GM12878 (cell line): ENCODE results near the gene CCSER2. TPM values are rescaled to one million over a fixed set of nuclear protein-coding genes. Genes with fewer than 3 reads are reported as not detected.

ENCODE experiments used
- ATAC-seq: fragments of 200-7000 bp; cut with Tn5 transposase; 3 replicates; pipeline ENCODE4 v1.9.1; 2020; ENCODE audit warnings: mild to moderate bottlenecking, moderate library complexity
- BruUV-seq: library from RNA; stranded (reverse); fragments of 400-500 nt; replicated peaks from 2 replicates; lab custom pipeline; 2021; lab: Mats Ljungman, UMichigan
- CTCF ChIA-PET: fragments of 300-600 bp; sonication (Branson Sonifier 250); formaldehyde crosslinking; extraction: SDS; loops from one replicate; lab custom pipeline; 2021; ENCODE audit warnings: inconsistent platforms; lab: Yijun Ruan, JAX
- POLR2A ChIA-PET: fragments of 350-600 bp; formaldehyde crosslinking; extraction: SDS; loops from one replicate; lab custom pipeline; 2021; ENCODE audit warnings: inconsistent platforms; lab: Charles Lee
- RAD21 ChIA-PET: fragments of 300-600 bp; sonication (Branson Sonifier 250); formaldehyde crosslinking; loops from one replicate; lab custom pipeline; 2023; ENCODE audit warnings: antibody characterized with exemption; ENCODE audit not compliant: unreplicated experiment; lab: Charles Lee
- SMC1A ChIA-PET: fragments of 300-600 bp; sonication (Branson Sonifier 250); formaldehyde crosslinking; loops from one replicate; lab custom pipeline; 2023; ENCODE audit not compliant: unreplicated experiment, uncharacterized antibody; lab: Charles Lee
- DNase-seq: peaks from one replicate; pipeline ENCODE4 v3.0.0-alpha.2; 2011; ENCODE audit warnings: low read depth, low spot score
- FAIRE-seq: peaks from 3 replicates; lab custom pipeline; 2011; peaks lifted over from hg19 to GRCh38; lab: Jason Lieb, UNC
- H2AFZ ChIP-seq: 2 replicates; pipeline ENCODE4 v1.6.0; 2011; ENCODE audit warnings: low read depth, low read length, control low read depth; ENCODE audit not compliant: control insufficient read depth
- H3K27ac ChIP-seq: 2 replicates; pipeline ENCODE4 v1.5.1; 2011; ENCODE audit warnings: control low read depth; ENCODE audit not compliant: control insufficient read depth, insufficient read depth
- H3K27me3 ChIP-seq, 2 experiments: replicated peaks in 1 of 2; 2 replicates each; pipeline versions ENCODE4 v1.6.0 to v1.6.1; 2011; ENCODE audit warnings: low read length in 1 of 2; ENCODE audit not compliant: control insufficient read depth in 2 of 2, insufficient read depth in 2 of 2
- H3K36me3 ChIP-seq, 2 experiments: 2 replicates each; pipeline ENCODE4 v1.5.1; 2011; ENCODE audit warnings: low read length in 1 of 2; ENCODE audit not compliant: control insufficient read depth in 2 of 2, insufficient read depth in 2 of 2
- H3K4me1 ChIP-seq: 2 replicates; pipeline ENCODE4 v1.6.1; 2011; ENCODE audit warnings: mild to moderate bottlenecking, low read length, moderate library complexity, mixed read lengths; ENCODE audit not compliant: control insufficient read depth, insufficient read depth
- H3K4me2 ChIP-seq: 2 replicates; pipeline ENCODE4 v1.6.0; 2011; ENCODE audit warnings: control low read depth; ENCODE audit not compliant: control insufficient read depth, insufficient read depth
- H3K4me3 ChIP-seq: fragments of 200-600 bp; sonication (generic); 2 replicates; pipeline ENCODE4 v1.5.1; 2016
- H3K79me2 ChIP-seq: 2 replicates; pipeline ENCODE4 v1.6.0; 2011; ENCODE audit warnings: low read length; ENCODE audit not compliant: control insufficient read depth, insufficient read depth
- H3K9ac ChIP-seq: 2 replicates; pipeline ENCODE4 v1.8.0; 2011; ENCODE audit warnings: low read length, control low read depth, mixed read lengths; ENCODE audit not compliant: control insufficient read depth, insufficient read depth
- H3K9me3 ChIP-seq: replicated peaks from 3 replicates; pipeline ENCODE4 v1.5.1; 2011; ENCODE audit warnings: mild to moderate bottlenecking, low read length; ENCODE audit not compliant: control insufficient read depth, insufficient read depth
- H4K20me1 ChIP-seq: 2 replicates; pipeline ENCODE4 v1.6.0; 2011; ENCODE audit not compliant: control insufficient read depth, insufficient read depth
- BACH1 ChIP-seq: fragments of 450-650 bp; IDR thresholded peaks from 2 replicates; pipeline ENCODE4 v1.6.1; 2017; ENCODE audit warnings: mild to moderate bottlenecking, borderline replicate concordance
- CHD1 ChIP-seq: IDR thresholded peaks from 2 replicates; pipeline ENCODE4 v1.6.1; 2012; ENCODE audit warnings: low read depth, low read length, improper control_type of control experiment
- FOXM1 ChIP-seq: IDR thresholded peaks from 2 replicates; pipeline ENCODE4 v1.6.1; 2012; ENCODE audit warnings: low read depth, mild to moderate bottlenecking, inconsistent platforms, low read length, moderate library complexity
- NR2F1 ChIP-seq: fragments of 450-650 bp; conservative IDR thresholded peaks from 2 replicates; pipeline ENCODE4 v1.6.1; 2017; ENCODE audit warnings: mild to moderate bottlenecking
- POLR2AphosphoS2 ChIP-seq: IDR thresholded peaks from 2 replicates; pipeline ENCODE4 v1.6.1; 2011; ENCODE audit warnings: low read depth, mild to moderate bottlenecking, low read length, improper control_type of control experiment, moderate library complexity
- RUNX3 ChIP-seq: IDR thresholded peaks from 2 replicates; pipeline ENCODE4 v1.6.1; 2012; ENCODE audit warnings: low read length, inconsistent platforms
- SIN3A ChIP-seq: IDR thresholded peaks from 2 replicates; pipeline ENCODE4 v1.6.1; 2012; ENCODE audit warnings: low read depth, low read length, improper control_type of control experiment
- SMAD5 ChIP-seq: IDR thresholded peaks from 2 replicates; pipeline ENCODE4 v1.6.1; 2016; ENCODE audit warnings: antibody characterized with exemption, low read depth
- SMC3 ChIP-seq: IDR thresholded peaks from 2 replicates; pipeline ENCODE4 v1.6.1; 2011; ENCODE audit warnings: low read length, improper control_type of control experiment, borderline replicate concordance
- SRF ChIP-seq, 2 experiments: IDR thresholded peaks; 2 replicates each; pipeline ENCODE4 v1.6.1; 2011; ENCODE audit warnings: low read depth in 2 of 2, low read length in 2 of 2, mild to moderate bottlenecking in 1 of 2, moderate library complexity in 1 of 2
- TBL1XR1 ChIP-seq: IDR thresholded peaks from 2 replicates; pipeline ENCODE4 v1.6.1; 2012; ENCODE audit warnings: low read depth, low read length, improper control_type of control experiment
- YY1 ChIP-seq: IDR thresholded peaks from 2 replicates; pipeline ENCODE4 v1.6.1; 2011; ENCODE audit warnings: low read depth, mild to moderate bottlenecking, low read length
- ZNF217 ChIP-seq: fragments of 450-650 bp; IDR thresholded peaks from 2 replicates; pipeline ENCODE4 v1.6.1; 2017; ENCODE audit warnings: antibody characterized with exemption, mild to moderate bottlenecking
- ZSCAN29 ChIP-seq: fragments of 450-650 bp; IDR thresholded peaks from 2 replicates; pipeline ENCODE4 v1.6.1; 2017; ENCODE audit warnings: mild to moderate bottlenecking, moderate library complexity
- WGBS: methylation state at CpG from one replicate; pipeline ENCODE4 v1.1.6; 2016; ENCODE audit warnings: low lambda C conversion rate; ENCODE audit not compliant: insufficient replicate concordance, insufficient coverage; ENCODE audit errors: missing lambda C conversion rate; 5-methylcytosine and 5-hydroxymethylcytosine counted together
- in situ Hi-C: fragments of 300-500 bp; cut with MboI; formaldehyde crosslinking; loops from 9 replicates; pipeline ENCODE4 v1.14.3; 2018; ENCODE audit warnings: mixed read lengths
- intact Hi-C: fragments of 100-400 bp; cut with micrococcal nuclease; formaldehyde crosslinking; loops from one replicate; pipeline ENCODE4 v1.14.2; 2022; ENCODE audit not compliant: unreplicated experiment
- polyA plus RNA-seq, 11 experiments: library from polyadenylated mRNA; depleted of rRNA in 4 of 11; unstranded in 6 of 11; stranded (reverse) in 5 of 11; fragments of >200 nt; fragmentation: Nextera tagmentation in 4 of 11; fragmentation: Illumina TruSeq in 1 of 11; extraction: Ambion mirVana in 4 of 11; extraction: Trizol in 1 of 11; gene quantifications; 1 replicate in 1 of 11; 2 replicates in 10 of 11; pipeline versions ENCODE4 v1.2.1 to v1.2.3, GENCODE V29; 2011 to 2016; ENCODE audit warnings: inconsistent platforms in 2 of 11, missing spikeins in 2 of 11, low read depth in 1 of 11
- total RNA-seq, 4 experiments: library from RNA; depleted of rRNA in 3 of 4; stranded (reverse); fragments of >200 nt in 3 of 4; fragmentation: Illumina TruSeq in 1 of 4; extraction: Trizol in 1 of 4; gene quantifications; 2 replicates each; pipeline versions ENCODE4 v1.2.1 to v1.2.3, GENCODE V29; 2013 to 2021
- TF ChIP-seq, protein P1 (sequence below): fragments of 450-650 bp; conservative IDR thresholded peaks from 2 replicates; pipeline ENCODE4 v1.6.1; 2017; ENCODE audit warnings: mild to moderate bottlenecking, moderate library complexity
- TF ChIP-seq, protein P2 (sequence below): IDR thresholded peaks from 2 replicates; pipeline ENCODE4 v1.6.1; 2012; ENCODE audit warnings: improper control_type of control experiment, low read depth, low read length; ENCODE audit not compliant: insufficient replicate concordance
- TF ChIP-seq, protein P3 (sequence below): IDR thresholded peaks from 2 replicates; pipeline ENCODE4 v1.6.1; 2011; ENCODE audit warnings: borderline replicate concordance, low read depth, mild to moderate bottlenecking, moderate library complexity, mixed read lengths, low read length; ENCODE audit not compliant: insufficient read depth; ENCODE audit errors: extremely low read length

CCSER2 gene
- total and polyA plus RNA-seq, 10 of the 15 experiments (the other 5 are each of a cell fraction or from before 2014, with no cell fraction given) = 4.7 to 18.8 (median 13.2) TPM

DNA sequence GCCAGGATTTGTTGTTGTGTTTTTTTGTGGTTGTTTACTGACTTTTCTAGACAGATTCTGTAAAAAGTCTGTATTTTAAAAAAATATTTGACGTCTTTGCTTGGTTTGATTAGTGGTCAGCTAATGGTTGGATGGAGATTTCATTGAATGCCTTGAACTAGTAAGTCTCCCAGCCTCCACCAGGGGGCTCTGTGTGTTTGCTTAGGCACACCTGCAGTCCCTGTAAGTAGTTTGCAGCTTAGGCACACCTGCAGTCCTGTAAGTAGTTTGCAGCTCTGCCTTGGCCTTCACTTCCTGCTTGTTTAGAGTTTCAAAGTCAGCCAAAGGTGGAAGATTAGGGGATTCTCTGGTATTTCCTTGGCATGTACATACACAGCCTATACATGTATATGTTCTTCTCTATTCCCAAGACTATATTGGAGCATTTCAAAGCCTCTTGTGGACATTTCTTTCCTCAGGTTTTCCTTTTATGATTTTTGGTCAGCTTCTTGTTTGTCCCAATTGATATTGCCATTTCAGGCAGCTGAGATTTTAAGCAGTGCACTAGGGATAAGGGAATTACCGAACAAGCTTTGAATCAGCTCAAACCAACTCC lies 101.6 kb downstream of the CCSER2 start:
- FAIRE-seq (peak; percentile 86), ATAC-seq (peak; percentile 99), DNase-seq (peak; percentile 31)
- H3K27me3 ChIP-seq = no peaks in the 10 kb centered on the region
- 52% methylated on average over 2 of the region's 2 CpGs for WGBS
- H3K4me2 ChIP-seq = no peak overlapping the region
- intact Hi-C loops (loop anchor here (1.0 to 5.0 kb wide), 3 partner anchors 53 to 165 kb away; no protein-coding TSS in a partner anchor), in situ Hi-C loops (no loop called here)
- POLR2A ChIA-PET = no interaction called here
- H3K4me1 ChIP-seq = no peaks in the 10 kb centered on the region
- RAD21 ChIA-PET = interaction anchor here (0.9 to 3.4 kb wide), 5 partner anchors 9 to 162 kb away, joined by 3 to 41 read pairs (median 6); no protein-coding TSS in a partner anchor
- H3K9me3 ChIP-seq = no peaks in the 10 kb centered on the region
- no peak overlapping the region for H3K4me3 ChIP-seq
- CTCF ChIA-PET = interaction anchor here (0.7 to 6.3 kb wide), 39 partner anchors 10 to 1167 kb away, joined by 3 to 109 read pairs (median 5); no protein-coding TSS in a partner anchor
- H3K9ac ChIP-seq = no peak overlapping the region
- no peaks in the 10 kb centered on the region for H4K20me1 ChIP-seq
- BruUV-seq = no TSS peak
- H2AFZ ChIP-seq = no peak overlapping the region
- no peaks in the 10 kb centered on the region for H3K79me2 ChIP-seq
- SMC1A ChIA-PET = interaction anchor here (0.9 to 6.3 kb wide), 17 partner anchors 11 to 165 kb away, joined by 3 to 72 read pairs (median 4); no protein-coding TSS in a partner anchor
- H3K27ac ChIP-seq = no peak overlapping the region
- H3K36me3 ChIP-seq = no peaks in the 10 kb centered on the region
- TF ChIP-seq NR2F1 = no peak
- TF ChIP-seq ZNF217 = no peak
- no peak for TF ChIP-seq ZSCAN29
- TF ChIP-seq RUNX3 = no peak
- no peak for TF ChIP-seq SIN3A
- no peak for TF ChIP-seq YY1
- TF ChIP-seq, protein P1, sequence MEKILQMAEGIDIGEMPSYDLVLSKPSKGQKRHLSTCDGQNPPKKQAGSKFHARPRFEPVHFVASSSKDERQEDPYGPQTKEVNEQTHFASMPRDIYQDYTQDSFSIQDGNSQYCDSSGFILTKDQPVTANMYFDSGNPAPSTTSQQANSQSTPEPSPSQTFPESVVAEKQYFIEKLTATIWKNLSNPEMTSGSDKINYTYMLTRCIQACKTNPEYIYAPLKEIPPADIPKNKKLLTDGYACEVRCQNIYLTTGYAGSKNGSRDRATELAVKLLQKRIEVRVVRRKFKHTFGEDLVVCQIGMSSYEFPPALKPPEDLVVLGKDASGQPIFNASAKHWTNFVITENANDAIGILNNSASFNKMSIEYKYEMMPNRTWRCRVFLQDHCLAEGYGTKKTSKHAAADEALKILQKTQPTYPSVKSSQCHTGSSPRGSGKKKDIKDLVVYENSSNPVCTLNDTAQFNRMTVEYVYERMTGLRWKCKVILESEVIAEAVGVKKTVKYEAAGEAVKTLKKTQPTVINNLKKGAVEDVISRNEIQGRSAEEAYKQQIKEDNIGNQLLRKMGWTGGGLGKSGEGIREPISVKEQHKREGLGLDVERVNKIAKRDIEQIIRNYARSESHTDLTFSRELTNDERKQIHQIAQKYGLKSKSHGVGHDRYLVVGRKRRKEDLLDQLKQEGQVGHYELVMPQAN = no peak
- no peak for TF ChIP-seq CHD1
- no peak for TF ChIP-seq SMAD5
- TF ChIP-seq FOXM1 = no peak
- TF ChIP-seq POLR2AphosphoS2 = no peak
- TF ChIP-seq, protein P2, sequence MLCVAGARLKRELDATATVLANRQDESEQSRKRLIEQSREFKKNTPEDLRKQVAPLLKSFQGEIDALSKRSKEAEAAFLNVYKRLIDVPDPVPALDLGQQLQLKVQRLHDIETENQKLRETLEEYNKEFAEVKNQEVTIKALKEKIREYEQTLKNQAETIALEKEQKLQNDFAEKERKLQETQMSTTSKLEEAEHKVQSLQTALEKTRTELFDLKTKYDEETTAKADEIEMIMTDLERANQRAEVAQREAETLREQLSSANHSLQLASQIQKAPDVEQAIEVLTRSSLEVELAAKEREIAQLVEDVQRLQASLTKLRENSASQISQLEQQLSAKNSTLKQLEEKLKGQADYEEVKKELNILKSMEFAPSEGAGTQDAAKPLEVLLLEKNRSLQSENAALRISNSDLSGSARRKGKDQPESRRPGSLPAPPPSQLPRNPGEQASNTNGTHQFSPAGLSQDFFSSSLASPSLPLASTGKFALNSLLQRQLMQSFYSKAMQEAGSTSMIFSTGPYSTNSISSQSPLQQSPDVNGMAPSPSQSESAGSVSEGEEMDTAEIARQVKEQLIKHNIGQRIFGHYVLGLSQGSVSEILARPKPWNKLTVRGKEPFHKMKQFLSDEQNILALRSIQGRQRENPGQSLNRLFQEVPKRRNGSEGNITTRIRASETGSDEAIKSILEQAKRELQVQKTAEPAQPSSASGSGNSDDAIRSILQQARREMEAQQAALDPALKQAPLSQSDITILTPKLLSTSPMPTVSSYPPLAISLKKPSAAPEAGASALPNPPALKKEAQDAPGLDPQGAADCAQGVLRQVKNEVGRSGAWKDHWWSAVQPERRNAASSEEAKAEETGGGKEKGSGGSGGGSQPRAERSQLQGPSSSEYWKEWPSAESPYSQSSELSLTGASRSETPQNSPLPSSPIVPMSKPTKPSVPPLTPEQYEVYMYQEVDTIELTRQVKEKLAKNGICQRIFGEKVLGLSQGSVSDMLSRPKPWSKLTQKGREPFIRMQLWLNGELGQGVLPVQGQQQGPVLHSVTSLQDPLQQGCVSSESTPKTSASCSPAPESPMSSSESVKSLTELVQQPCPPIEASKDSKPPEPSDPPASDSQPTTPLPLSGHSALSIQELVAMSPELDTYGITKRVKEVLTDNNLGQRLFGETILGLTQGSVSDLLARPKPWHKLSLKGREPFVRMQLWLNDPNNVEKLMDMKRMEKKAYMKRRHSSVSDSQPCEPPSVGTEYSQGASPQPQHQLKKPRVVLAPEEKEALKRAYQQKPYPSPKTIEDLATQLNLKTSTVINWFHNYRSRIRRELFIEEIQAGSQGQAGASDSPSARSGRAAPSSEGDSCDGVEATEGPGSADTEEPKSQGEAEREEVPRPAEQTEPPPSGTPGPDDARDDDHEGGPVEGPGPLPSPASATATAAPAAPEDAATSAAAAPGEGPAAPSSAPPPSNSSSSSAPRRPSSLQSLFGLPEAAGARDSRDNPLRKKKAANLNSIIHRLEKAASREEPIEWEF = no peak
- peak; percentile 58; the same call in 1 of the 2 replicates for TF ChIP-seq SMC3
- TF ChIP-seq, protein P3, sequence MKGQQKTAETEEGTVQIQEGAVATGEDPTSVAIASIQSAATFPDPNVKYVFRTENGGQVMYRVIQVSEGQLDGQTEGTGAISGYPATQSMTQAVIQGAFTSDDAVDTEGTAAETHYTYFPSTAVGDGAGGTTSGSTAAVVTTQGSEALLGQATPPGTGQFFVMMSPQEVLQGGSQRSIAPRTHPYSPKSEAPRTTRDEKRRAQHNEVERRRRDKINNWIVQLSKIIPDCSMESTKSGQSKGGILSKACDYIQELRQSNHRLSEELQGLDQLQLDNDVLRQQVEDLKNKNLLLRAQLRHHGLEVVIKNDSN = no peak
- TF ChIP-seq BACH1 = no peak
- TF ChIP-seq TBL1XR1 = no peak
- TF ChIP-seq SRF (IDR thresholded peaks at IDR 0.05; ENCODE audit: low read depth in 2 of 2, low read length in 2 of 2) = no peak
